WTC11 (cell line): ENCODE data around the gene C1QTNF2. TPM values are rescaled to one million over a fixed set of nuclear protein-coding genes. Genes with fewer than 3 reads are reported as not detected.

Experiments
- ATAC-seq: fragments of 200-7000 bp; cut with Tn5 transposase; 2 replicates; pipeline ENCODE4 v1.10.0; 2021; ENCODE audit warnings: mild to moderate bottlenecking, moderate library complexity
- CTCF ChIA-PET: fragments of 300-600 bp; sonication (Branson Sonifier 250); formaldehyde crosslinking; loops from one replicate; lab custom pipeline; 2021; ENCODE audit warnings: antibody characterized with exemption; lab: Charles Lee
- POLR2A ChIA-PET: fragments of 350-600 bp; sonication (Branson Sonifier 250); formaldehyde crosslinking; loops from one replicate; lab custom pipeline; 2021; ENCODE audit warnings: antibody characterized with exemption; lab: Charles Lee
- DNase-seq: peaks from one replicate; pipeline ENCODE4 v3.0.0; 2021; ENCODE audit warnings: low spot score
- H3K27ac Mint-ChIP-seq: 2 replicates; pipeline ENCODE4 v1.8.0; 2021; ENCODE audit warnings: mixed read lengths
- H3K27me3 Mint-ChIP-seq: 2 replicates; pipeline ENCODE4 v1.8.0; 2021; ENCODE audit warnings: low read depth, mild to moderate bottlenecking, moderate library complexity, mixed read lengths
- H3K36me3 Mint-ChIP-seq: 2 replicates; pipeline ENCODE4 v1.8.0; 2021; ENCODE audit warnings: mixed read lengths
- H3K4me1 Mint-ChIP-seq: 2 replicates; pipeline ENCODE4 v1.8.0; 2022; ENCODE audit warnings: mixed read lengths
- H3K4me3 Mint-ChIP-seq: 2 replicates; pipeline ENCODE4 v1.8.0; 2021; ENCODE audit warnings: mild to moderate bottlenecking, moderate library complexity, mixed read lengths
- H3K9me3 Mint-ChIP-seq: 2 replicates; pipeline ENCODE4 v1.8.0; 2021; ENCODE audit warnings: mixed read lengths
- CTCF ChIP-seq: fragments of 200-600 bp; IDR thresholded peaks from 2 replicates; pipeline ENCODE4 v1.8.0; 2022; ENCODE audit warnings: antibody characterized with exemption
- E2F4 ChIP-seq: sonication (generic); formaldehyde crosslinking; IDR thresholded peaks from 2 replicates; pipeline ENCODE4 v1.8.1; 2022; ENCODE audit warnings: low read depth, mild to moderate bottlenecking, moderate library complexity, missing genetic modification reagents, borderline replicate concordance
- ELF4 ChIP-seq: sonication (generic); formaldehyde crosslinking; IDR thresholded peaks from 2 replicates; pipeline ENCODE4 v1.8.1; 2022; ENCODE audit warnings: low read depth, mild to moderate bottlenecking, moderate library complexity, missing genetic modification reagents
- ETV6 ChIP-seq: sonication (generic); formaldehyde crosslinking; IDR thresholded peaks from 2 replicates; pipeline ENCODE4 v1.8.1; 2022; ENCODE audit warnings: mild to moderate bottlenecking, missing genetic modification reagents
- FOXJ3 ChIP-seq: sonication (generic); formaldehyde crosslinking; IDR thresholded peaks from 2 replicates; pipeline ENCODE4 v1.9.0; 2021; ENCODE audit warnings: missing genetic modification reagents, mild to moderate bottlenecking, borderline replicate concordance
- GTF2I ChIP-seq: fragments of 250-450 bp; sonication (Bioruptor Pico); conservative IDR thresholded peaks from 2 replicates; pipeline ENCODE4 v1.4.0; 2021; ENCODE audit warnings: mild to moderate bottlenecking
- HMGXB4 ChIP-seq: sonication (generic); formaldehyde crosslinking; IDR thresholded peaks from 2 replicates; pipeline ENCODE4 v1.8.1; 2023; ENCODE audit warnings: mild to moderate bottlenecking, moderate library complexity, missing genetic modification reagents
- MXD4 ChIP-seq: fragments of 250-450 bp; sonication (Bioruptor Pico); IDR thresholded peaks from 2 replicates; pipeline ENCODE4 v1.8.0; 2021; ENCODE audit warnings: mild to moderate bottlenecking, moderate library complexity, borderline replicate concordance
- NFE2L1 ChIP-seq: sonication (generic); formaldehyde crosslinking; IDR thresholded peaks from 2 replicates; pipeline ENCODE4 v1.8.1; 2023; ENCODE audit warnings: missing genetic modification reagents
- ZNF219 ChIP-seq: sonication (generic); formaldehyde crosslinking; IDR thresholded peaks from 2 replicates; pipeline ENCODE4 v1.8.0; 2023; ENCODE audit warnings: missing genetic modification reagents, mild to moderate bottlenecking, borderline replicate concordance
- ZNF263 ChIP-seq: sonication (generic); formaldehyde crosslinking; IDR thresholded peaks from 2 replicates; pipeline ENCODE4 v1.8.1; 2022; ENCODE audit warnings: low read depth, mild to moderate bottlenecking, moderate library complexity, missing genetic modification reagents
- ZNF281 ChIP-seq: sonication (generic); formaldehyde crosslinking; IDR thresholded peaks from 2 replicates; pipeline ENCODE4 v1.8.0; 2023; ENCODE audit warnings: mild to moderate bottlenecking, missing genetic modification reagents
- ZNF671 ChIP-seq: fragments of 250-450 bp; sonication (Bioruptor Pico); IDR thresholded peaks from 2 replicates; pipeline ENCODE4 v1.8.0; 2021; ENCODE audit warnings: mild to moderate bottlenecking
- total RNA-seq: library from RNA; stranded (reverse); gene quantifications from 3 replicates; pipeline ENCODE4 v1.2.3, GENCODE V29; 2021

The C1QTNF2 gene
- total RNA-seq, 1 experiment from 2014 or later, result 0.52 TPM

GRCh38 chr5:160310552-160311295 lies 59.7 kb downstream of the C1QTNF2 start:
- peak; percentile 19 for ATAC-seq
- no peak for TF ChIP-seq E2F4 (CRISPR knock-in tag)
- TF ChIP-seq NFE2L1, result no peak
- TF ChIP-seq ZNF281, result no peak
- no peak for TF ChIP-seq ELF4 (CRISPR knock-in tag)
- TF ChIP-seq ZNF219 (CRISPR knock-in tag), result no peak
- TF ChIP-seq ETV6, result no peak
- TF ChIP-seq ZNF671 (CRISPR knock-in tag), result no peak
- TF ChIP-seq GTF2I (CRISPR knock-in tag), result no peak
- TF ChIP-seq FOXJ3 (CRISPR knock-in tag), result no peak
- no peak for TF ChIP-seq MXD4 (CRISPR knock-in tag)
- DNase-seq, result peak; percentile 32
- ChIA-PET POLR2A (interaction anchor here (1.1 to 2.9 kb wide), 2 partner anchors 16 to 24 kb away, joined by 5 to 18 read pairs; no protein-coding TSS in a partner anchor), CTCF (interaction anchor here (0.8 to 3.1 kb wide), 6 partner anchors 14 to 230 kb away, joined by 3 to 18 read pairs (median 4); no protein-coding TSS in a partner anchor)
- Mint-ChIP-seq H3K27ac (peak overlapping the region; percentile 18), H3K27me3 (no peaks in the 10 kb centered on the region; the same call in 1 of the 2 replicates), H3K4me3 (peak overlapping the region; percentile 90), H3K9me3 (no peaks in the 10 kb centered on the region), H3K4me1 (peaks cover 48% of the 10 kb centered on the region), H3K36me3 (peaks cover 19% of the 10 kb centered on the region)

- no peak for DNase-seq
- POLR2A ChIA-PET, result interaction anchor here (2.9 kb wide), 1 partner anchor 23 kb away, joined by 18 read pairs; no protein-coding TSS in a partner anchor
- TF ChIP-seq MXD4 (CRISPR knock-in tag) (no peak), HMGXB4 (no peak), CTCF (no peak), ZNF263 (CRISPR knock-in tag) (no peak)
- TF ChIP-seq, all 79 proteins: peak for 0
- no peaks in the 10 kb centered on the region for H3K9me3 Mint-ChIP-seq
- peaks cover 45% of the 10 kb centered on the region for H3K4me1 Mint-ChIP-seq
- H3K27ac Mint-ChIP-seq, result no peak overlapping the region
- CTCF ChIA-PET, result interaction anchor here (1.0 kb wide), 1 partner anchor 68 kb away, joined by 3 read pairs; no protein-coding TSS in a partner anchor
- H3K4me3 Mint-ChIP-seq, result 0 out of 2 replicates have a peak overlapping the region, but pooled peaks have one; percentile 6
- H3K27me3 Mint-ChIP-seq, result no peaks in the 10 kb centered on the region; the same call in 1 of the 2 replicates
- H3K36me3 Mint-ChIP-seq, result peaks cover 22% of the 10 kb centered on the region
- ATAC-seq, result no peak
Measured at GRCh38 chr5:160310140-160310539, 60.3 kb downstream of the C1QTNF2 start.
